Globus pallidus (tissue), 1 donor: ENCODE results near the gene SLC19A1.

ENCODE experiments used
- DNase-seq: peaks from one replicate; pipeline ENCODE4 v3.0.0-alpha.2; 2015; ENCODE audit warnings: low spot score

The SLC19A1 gene

DNA sequence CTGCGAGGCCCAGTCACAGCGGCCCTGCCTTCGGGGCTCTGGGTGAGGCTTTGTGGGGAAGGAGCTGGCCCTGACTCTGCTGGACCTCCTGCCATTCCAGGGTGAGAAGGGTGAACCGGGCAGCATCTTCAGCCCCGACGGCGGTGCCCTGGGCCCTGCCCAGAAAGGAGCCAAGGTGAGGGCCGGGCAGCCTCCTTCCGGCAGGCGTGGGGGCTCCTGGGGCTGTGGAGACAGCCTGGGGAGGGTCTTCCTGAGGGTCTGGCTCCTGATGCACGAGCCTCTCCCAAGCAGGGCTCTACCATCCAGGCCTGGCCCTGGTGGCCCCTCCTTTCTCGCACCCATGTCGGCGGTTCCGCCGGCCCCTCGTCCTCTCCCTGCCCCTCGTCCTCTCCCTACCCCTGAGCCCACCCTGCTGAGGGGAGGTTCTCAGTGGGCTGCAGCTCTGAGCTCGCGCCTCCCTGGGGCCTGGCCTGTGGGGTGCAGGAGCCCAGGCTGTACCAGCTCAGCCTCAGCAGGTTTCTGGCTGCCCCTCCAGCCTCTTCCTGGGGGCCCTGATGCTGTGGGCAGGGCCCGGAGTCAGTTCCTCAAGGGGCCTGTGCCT lies 48.7 kb downstream of the SLC19A1 start:
- no peak for DNase-seq

DNA sequence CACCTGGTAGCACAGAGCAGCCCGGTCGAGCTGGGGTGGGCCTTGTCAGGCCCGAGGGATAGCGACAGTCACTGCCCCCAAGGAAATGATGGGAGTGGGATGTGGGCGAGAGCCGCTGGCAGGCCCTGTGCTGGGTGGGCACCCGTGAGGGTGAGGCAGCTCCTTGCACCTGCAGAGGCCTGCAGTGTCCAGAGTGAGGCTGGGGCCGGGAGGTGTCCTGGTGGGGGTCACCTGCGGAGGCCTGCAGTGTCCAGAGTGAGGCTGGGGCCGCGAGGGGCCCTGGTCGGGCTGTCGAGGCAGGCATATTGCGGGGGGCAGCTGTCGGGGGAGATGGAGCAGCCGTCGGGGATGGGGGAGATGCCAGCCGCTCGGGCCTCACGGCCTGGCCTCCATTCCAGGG lies 49.5 kb downstream of the SLC19A1 start:
- DNase-seq, result no peak

DNA sequence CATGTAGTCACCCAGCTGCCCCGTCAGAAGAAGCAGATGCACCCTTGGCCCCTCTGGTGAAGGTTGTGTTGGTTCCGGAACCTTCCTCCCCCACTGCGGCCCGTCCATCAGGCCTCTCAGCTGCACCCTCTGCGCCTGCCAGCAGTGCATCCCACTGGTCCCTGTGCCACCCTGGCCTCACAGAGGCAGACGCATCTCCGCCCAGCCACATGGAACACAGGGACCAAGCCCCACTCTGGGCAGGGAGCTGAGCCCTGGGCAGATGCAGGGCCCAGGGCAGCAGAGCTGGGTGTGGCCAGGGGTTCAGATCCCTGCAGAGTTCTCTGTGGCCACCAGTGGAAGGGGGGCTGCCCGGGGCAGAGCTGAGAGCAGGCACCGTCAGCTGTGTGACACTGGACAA lies 50.6 kb downstream of the SLC19A1 start:
- DNase-seq, result no peak

DNA sequence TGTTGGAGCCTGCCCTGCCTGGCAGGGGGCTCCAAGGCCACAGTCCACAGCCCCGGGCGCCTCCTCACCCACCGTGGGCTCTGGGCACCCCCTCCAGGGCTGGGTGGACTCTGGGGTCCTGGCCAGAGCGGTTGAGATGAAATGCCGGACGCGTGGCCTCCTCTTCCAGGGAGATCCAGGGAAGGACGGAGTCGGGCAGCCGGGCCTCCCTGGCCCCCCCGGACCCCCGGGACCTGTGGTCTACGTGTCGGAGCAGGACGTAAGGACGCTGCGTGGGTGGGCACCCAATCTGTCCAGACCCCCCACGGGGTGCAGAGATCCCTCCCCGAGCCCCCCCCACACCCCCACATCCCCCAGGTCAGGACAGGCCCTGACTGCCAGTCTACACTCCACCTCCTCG lies 51.2 kb downstream of the SLC19A1 start:
- DNase-seq, result no peak

DNA sequence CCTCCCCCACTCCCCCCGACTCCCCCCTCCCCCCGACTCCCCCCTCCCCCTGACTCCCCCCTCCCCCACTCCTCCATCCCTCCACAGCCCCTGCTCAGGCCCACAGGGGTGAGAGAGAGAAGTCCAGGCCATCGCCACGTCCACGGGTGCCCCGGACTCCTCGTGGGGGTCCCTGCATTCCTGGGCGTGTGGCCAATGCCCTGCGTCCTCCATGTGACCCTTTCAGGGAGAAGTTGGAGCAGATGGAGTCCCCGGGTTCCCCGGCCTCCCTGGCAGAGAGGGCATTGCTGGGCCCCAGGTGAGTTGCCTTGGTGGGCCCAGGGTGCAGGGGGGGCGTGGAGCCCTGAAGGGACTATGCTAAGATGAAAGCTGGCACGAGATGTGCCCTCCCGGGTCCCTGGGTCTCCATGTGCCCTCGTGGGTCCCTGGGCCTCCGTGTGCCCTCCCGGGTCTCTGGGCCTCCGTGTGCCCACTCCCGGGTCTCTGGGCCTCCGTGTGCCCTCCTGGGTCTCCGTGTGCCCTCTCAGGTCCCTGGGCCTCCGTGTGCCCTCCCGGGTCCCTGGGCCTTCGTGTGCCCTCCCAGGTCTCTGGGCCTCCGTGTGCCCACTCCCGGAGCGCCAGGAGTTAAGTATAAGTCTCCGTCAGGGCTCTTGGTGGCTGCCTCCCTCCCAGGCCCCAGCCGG lies 52.0 kb downstream of the SLC19A1 start:
- DNase-seq, result no peak

DNA sequence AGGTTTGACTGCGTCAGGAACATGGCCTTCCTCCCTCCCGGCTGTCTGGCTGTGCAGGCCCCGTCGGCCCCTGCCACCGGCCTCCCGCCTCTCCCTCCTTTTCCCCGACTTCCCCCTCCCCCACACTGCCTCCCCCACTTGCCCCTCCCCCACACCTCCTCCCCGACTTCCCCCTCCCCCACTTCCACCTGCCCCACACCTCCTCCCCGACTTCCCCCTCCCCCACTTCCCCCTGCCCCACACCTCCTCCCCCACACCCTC lies 52.6 kb downstream of the SLC19A1 start:
- no peak for DNase-seq

DNA sequence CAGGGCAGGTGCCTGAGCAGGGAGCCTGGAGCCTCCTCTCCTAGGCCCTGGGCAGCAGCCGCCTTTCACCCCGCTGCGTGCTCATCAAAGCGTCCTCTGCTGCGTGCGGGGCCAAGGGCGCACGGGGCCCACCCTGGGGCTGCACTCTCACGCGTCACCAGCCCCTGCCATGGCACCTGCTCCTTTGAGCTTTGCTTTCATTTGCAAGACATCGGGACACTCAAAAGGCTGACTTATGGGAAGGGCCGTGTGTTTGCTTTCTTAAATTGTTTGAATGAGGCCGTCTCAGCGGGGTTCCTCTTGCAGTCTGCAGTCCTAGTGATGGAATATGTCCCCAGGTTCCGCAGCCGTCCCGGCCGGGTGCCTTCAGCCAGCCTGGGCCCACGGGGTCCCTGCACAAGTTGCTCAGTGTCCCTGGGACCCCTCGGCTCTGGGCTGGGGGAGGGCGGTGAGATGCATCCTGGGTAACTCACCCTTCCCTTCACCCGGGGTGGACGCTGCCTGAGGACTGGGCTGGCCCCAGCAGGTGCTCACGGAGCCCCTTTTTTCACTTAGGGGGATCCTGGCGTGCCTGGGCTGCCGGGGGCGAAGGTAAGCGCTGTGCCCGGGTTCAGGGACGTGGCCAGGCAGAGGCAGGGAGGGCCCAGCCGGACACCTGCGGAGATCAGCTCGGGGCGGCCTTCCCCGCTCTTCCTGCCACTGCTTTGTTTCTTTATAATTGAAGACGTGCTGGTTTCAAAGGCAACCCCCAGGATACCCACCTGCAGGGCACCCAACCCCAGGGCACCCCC lies 53.1 kb downstream of the SLC19A1 start:
- no peak for DNase-seq

DNA sequence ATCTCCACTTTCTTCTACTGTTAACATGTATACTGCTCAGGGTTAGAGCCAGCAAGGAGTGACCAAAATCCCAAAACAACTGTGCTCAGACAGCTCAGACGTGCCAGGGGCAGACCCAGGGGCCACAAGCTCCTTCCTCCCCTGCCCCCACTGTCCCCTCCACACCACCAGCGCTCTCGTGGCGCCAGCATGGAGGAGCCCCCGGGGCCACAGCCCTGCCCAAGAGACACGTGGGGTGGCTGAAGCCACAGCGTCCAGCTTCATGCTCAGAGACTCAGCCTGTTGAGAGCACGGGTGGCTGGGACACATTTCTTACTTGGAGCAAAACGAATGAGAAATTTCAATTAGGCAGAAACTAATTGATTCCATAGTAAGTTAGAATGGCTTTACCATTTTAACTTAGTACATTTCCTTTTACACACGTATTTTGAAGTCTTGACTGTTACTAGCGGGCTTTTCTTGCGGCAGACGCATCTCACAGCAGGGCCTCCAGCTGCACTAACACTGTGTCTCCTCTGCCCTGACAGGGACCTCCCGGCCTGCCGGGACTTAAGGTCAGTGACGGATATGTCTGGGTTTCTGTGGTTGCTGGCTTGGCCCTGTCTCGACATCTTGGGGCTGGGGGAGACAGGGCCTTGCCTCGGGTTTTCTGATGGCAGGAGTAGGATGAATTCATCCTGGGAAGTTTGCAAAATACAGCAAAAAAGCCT lies 54.2 kb downstream of the SLC19A1 start:
- no peak for DNase-seq

DNA sequence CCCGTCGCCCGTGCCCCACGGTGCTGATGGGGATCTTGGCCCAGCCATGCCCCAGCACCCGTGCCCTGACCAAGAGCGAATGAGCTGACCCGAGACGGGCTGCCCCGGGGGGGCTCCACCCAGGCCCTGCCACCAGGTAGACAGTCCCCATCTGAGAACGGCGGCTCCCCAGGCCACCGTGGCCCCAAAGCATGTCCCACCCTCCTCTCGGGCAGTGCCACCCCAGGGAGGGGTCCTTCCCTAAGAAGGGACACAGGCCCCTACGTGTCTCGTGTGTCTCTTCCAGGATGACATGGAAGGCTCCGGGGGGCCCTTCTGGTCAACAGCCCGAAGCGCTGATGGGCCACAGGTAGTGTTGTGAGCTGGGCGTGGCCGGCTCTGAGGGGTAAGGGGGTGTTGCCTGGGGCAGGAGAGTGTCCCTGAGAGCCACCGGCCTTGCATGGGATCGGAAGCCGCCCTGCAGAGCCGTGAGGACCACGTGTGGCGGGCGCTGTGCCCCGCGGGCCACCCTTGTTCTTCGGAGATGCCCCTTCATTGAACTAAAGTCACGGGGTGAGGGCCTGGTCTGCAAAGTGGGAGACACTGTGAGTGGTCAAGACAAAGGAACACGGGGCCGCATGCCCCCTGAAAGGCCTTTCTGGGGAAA lies 55.0 kb downstream of the SLC19A1 start:
- no peak for DNase-seq

DNA sequence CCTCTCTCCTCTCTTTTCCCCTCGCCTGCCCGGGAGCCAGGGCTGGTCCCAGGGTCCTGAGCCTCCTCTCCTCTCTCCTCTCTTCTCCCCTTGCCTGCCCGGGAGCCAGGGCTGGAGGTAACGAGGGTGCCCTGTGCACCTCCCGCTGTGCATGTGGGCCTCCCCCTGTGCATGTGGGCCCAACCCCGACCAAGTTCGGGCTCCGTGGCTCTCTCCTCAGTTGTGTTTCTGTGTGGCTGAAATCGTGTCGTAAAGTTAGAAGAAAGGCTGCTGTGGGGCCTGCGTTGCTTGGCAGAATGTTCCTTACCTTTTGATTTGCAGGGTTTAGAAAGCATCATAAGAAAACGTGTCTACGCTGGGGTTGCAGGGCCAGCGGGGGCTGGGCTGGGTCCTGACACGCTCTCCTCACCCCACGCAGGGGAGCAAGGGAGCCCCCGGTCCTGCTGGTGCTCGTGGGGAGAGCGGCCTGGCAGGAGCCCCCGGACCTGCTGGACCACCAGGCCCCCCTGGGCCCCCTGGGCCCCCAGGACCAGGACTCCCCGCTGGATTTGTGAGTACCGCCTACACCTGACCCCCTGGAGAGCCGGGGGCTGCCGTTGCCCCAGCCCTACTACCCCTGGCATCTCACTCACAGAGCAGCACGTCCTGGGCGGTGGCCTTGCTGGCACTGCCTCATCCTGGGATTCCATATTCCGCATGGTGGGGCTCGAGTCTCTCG lies 55.6 kb downstream of the SLC19A1 start:
- DNase-seq, result no peak

DNA sequence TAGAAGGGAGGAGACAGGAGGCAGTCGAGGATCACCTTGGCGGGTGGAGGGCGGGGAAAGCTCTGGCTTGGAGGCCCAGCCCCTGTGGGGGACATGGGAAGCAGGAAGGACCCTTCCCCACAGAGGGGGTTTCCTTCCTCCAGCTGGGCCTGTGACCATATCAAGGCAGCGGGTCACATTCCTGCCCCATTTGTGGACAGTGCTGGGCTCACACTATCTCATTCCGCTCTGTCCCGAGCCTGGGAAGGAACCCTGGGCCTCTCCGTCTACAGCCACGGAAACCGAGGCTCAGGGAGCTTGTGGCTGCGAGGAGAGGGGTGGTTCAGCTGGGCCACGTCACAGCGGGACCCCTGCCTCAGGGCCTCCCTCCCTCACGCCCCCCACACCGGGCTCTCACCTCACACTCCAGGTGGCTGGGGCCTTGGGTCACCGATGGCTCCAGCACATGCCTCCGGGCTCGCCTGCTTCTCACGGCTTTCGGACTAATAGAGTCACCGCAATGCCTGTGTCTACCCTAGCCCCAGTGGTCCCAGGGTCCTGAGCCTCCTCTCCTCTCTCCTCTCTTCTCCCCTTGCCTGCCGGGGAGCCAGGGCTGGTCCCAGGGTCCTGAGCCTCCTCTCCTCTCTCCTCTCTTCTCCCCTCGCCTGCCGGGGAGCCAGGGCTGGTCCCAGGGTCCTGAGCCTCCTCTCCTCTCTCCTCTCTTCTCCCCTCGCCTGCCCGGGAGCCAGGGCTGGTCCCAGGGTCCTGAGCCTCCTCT lies 56.4 kb downstream of the SLC19A1 start:
- DNase-seq, result no peak

DNA sequence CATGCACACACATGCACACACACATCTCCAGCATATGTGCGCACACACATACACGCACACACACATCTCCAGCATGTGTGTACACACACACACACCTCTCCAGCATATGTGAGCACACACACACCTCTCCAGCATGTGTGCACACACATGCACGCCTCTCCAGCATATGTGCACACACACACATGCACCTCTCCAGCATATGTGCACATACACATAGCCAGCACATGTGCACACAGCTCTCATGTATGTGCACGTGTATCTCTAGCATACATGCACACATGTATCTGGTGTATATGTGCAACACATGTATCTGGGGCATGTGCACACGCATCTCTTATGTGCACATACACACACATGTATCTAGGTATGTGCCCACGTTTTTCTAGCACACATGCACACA lies 57.9 kb downstream of the SLC19A1 start:
- no peak for DNase-seq

DNA sequence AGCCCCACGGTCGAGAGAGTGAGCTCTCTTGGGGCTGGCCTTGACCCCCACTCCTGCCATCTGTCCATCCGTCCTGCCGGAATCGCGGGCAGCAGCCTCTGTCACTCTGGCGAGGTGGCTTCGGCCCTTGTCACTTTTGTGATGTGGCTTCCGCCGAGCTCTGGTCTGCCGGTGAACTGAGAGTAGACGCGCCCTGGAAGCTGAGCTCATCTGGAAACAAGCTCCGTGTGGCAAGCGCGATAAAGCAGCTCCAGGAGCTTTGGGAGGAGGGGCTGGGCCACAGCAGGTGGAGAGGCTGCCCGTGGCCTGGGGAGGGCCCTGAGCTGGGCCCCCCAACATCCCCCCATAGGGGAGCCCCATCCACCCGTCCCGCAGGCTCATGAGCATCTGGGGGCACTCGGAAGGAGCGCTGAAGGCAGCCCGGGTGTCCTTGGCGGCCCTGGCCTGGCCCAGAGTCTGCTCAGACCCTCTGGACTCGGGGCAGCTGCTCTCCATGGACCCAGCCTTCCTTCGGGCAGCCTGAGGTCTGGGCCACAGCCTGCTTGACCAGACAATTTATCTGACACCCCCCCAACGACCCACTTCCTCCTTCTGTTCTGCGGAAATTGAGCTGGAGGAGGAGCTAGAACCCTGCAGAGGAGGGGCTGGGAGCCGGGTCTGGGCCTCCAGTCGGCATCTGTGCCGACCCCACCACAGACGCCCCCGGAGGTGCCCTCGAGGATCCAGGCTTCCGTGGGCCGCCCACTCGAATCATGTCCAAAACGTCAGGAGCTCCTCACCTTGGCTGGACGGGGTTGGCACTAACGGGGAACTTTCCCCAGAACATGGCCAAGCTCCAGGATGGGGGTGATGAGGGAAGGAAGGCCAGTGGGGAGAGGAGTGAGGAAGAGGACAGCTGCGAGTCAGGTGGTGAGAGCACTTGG lies 59.1 kb downstream of the SLC19A1 start:
- DNase-seq, result peak; percentile 38

DNA sequence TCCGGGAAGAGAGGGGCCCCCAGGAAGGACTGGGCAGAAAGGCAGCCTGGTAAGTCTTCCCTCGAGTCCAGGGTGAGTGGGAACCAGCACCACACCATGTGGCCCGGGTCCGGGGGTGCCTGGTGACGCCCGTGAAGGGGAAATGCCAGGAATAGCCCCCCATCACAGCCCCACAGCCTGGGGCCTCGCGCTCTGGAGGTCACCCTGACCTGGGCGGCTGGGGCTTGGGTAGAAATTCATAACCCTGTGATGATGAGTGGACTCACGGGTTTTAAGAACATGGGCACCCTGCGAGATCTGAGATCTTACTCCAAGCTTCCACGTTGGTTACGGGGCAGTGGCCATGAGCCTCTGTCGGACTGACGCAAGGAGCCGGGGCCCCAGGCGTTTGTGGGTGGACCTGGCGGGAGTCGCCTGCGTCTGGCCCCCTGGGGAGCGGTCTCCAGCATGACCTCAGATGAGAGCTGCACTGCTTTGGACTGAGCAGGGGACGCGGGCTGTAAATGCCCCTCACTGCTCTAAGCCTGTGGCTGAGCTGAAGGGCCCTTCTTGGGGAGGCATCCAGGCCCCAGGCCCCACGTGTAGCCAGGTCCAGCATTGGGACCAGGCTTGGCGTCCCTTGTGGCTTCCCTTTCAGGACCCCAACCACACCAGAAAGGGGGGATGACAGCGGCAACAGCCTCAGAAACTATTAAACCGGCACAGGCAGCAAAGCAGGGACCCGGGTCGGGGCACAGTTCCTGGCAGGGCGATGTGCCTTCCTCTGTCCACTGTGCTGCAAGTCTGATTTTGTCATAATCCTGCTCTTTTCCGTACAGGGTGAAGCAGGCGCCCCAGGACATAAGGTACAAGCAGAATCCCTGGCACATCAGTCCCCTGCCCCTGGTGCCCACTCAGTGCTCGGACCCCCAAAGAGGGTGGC lies 60.0 kb downstream of the SLC19A1 start:
- no peak for DNase-seq

DNA sequence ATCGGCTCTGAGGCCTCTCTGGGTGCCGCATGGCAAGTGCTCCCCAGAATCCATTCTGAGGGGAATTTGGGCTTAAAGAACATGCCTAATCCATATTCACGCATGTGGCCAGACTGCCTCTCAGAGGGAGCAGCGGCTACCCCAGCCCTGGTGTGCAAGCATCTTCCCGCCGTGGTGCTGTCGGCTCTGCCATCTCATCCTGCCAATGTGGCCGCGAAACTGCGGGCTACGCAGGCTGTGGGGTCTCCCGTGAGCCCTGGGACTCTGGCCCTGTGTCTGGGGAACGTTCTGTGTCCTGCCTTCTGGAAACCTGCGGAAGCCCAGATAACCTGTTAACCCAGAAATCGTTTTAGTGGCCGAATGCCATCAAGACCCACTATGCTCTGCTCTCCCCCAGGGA lies 60.7 kb downstream of the SLC19A1 start:
- DNase-seq, result no peak

DNA sequence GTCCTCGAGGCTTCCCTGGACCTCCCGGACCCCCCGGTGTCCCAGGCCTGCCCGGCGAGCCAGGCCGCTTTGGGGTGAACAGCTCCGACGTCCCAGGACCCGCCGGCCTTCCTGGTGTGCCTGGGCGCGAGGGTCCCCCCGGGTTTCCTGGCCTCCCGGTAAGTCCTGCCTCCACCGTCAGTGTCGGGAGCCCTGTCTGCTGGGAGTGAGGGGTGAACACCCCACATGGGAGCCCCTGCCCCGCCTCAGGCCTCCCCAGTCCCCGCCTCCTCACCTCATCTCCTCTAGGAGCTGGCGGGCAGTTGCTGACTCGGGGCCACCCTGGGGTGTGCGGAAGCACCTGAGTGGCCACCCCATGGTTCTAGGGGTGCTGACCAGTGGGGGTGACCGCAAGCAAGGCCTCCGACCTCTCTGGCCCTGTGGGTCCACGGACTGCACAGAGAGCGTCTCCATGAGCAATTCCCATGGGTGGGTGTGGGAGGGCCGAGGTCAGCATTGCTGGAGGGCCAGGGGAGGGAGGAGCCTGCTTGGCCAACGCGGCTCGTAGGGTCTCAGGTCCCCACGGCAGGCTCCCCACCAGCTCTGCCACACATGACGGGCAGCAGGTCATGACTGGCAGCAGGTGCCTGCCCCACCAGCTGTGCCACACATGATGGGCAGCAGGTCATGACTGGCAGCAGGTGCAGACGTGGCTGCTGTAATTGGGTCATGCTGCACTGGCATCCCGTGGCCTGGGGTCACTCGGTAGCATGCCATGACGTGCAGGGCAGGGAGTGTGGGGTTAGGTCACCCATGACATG lies 61.3 kb downstream of the SLC19A1 start:
- DNase-seq, result no peak

DNA sequence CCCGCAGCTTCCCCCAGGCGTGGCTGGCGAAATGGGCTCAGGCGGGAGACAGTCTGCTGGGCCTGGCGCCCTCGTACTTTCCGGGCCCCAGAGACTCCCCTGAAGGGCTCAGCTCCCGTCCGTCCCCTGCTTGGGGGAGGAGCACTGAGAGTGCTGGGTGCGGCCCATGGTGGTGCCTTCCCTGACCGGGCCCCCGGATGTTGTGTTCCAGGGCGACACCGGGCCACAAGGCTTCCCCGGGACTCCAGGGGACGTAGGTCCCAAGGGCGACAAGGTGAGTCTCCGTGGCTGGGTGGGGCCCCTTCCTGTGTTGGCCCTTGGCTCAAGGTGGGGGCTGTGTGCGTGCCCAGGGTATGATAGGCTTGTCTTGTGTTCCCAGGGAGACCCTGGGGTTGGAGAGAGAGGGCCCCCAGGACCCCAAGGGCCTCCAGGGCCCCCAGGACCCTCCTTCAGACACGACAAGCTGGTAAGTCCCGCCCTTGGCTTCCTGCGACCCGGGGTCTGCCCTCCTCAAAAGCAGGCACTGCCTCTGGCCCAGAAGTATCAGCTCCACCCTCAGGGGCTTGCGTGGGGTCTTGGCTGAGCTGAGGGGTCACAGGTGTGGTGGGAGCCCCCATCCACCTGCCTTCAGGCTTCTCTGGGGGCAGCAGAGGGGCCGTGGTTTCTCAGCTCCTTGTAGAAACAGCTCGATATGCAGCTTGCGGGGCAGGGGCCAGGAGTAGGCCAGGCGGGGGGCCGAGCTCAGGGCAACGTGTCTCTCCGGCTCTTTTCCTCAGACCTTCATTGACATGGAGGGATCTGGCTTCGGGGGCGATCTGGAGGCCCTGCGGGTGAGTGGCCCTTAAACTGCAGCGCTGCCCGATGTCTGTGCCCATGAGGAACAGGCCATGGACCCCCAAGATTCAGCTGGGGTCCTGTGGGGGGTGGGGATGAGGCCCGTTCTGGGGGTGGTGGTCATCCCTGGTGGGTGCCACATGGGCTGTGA lies 62.3 kb downstream of the SLC19A1 start:
- DNase-seq, result no peak
